Adrenal gland (tissue), 12 donors: Measurements from ENCODE around the gene PIGA. TPM values are rescaled to one million over a fixed set of nuclear protein-coding genes. Genes with fewer than 3 reads are reported as not detected.

Source experiments
- DNase-seq, 7 donors: peaks; one replicate each; pipeline ENCODE4 v3.0.0-alpha.2; 2019 to 2020
- H3K27ac ChIP-seq, 5 donors: fragments of 200-600 bp; sonication (generic) in 4 of 5; 1 replicate in 3 of 5; 2 replicates in 2 of 5; pipeline versions ENCODE4 v1.5.1 to v1.8.0; 2016 to 2020; ENCODE audit warnings: mild to moderate bottlenecking in 1 of 5
- H3K27me3 ChIP-seq: fragments of 200-600 bp; 2 replicates; pipeline ENCODE4 v1.8.0; 2021
- H3K36me3 ChIP-seq, 2 donors: fragments of 200-600 bp; replicated peaks in 1 of 2; 1 replicate in 1 of 2; 2 replicates in 1 of 2; pipeline versions ENCODE4 v1.5.1 to v1.8.0; 2018 to 2022
- H3K4me1 ChIP-seq, 2 donors: fragments of 200-600 bp; replicated peaks in 1 of 2; 1 replicate in 1 of 2; 2 replicates in 1 of 2; pipeline versions ENCODE4 v1.5.1 to v1.8.0; 2018 to 2021
- H3K4me3 ChIP-seq, 4 donors: fragments of 200-600 bp; sonication (generic) in 3 of 4; one replicate each; pipeline ENCODE4 v1.5.1; 2016 to 2018
- H3K9me3 ChIP-seq, 3 donors: fragments of 200-600 bp; sonication (generic) in 1 of 3; replicated peaks in 1 of 3; 1 replicate in 2 of 3; 2 replicates in 1 of 3; pipeline versions ENCODE4 v1.5.1 to v1.8.0; 2016 to 2021
- POLR2A ChIP-seq, 2 donors: fragments of 450-650 bp; IDR thresholded peaks; one replicate each; pipeline ENCODE4 v1.6.1; 2017; ENCODE audit warnings: antibody characterized with exemption in 2 of 2, mild to moderate bottlenecking in 2 of 2, moderate library complexity in 1 of 2
- WGBS, 4 donors: extraction: QIAGEN DNeasy Blood & Tissue Kit in 2 of 4; methylation state at CpG; one replicate each; pipeline versions ENCODE4 v1.1.5 to v1.1.7; 2013 to 2017; 5-methylcytosine and 5-hydroxymethylcytosine counted together
- intact Hi-C, 2 donors: fragments of 100-400 bp; cut with DNase I; formaldehyde crosslinking; loops; one replicate each; pipeline versions ENCODE4 v1.14.1 to v1.15.0; 2022 to 2023
- polyA plus RNA-seq, 3 donors: library from polyadenylated mRNA; stranded (reverse); fragments of 200-250 nt in 2 of 3; fragments of 350-450 nt in 1 of 3; fragmentation: Illumina TruSeq in 1 of 3; extraction: RNeasy Lipid Tissue Mini Kit (QIAGEN cat#74804) in 1 of 3; gene quantifications; one replicate each; pipeline ENCODE4 v1.2.3, GENCODE V29; 2013 to 2014
- total RNA-seq, 9 donors: library from RNA; depleted of rRNA in 4 of 9; stranded (reverse); fragments of >200 nt in 4 of 9; fragments of 120-200 nt in 1 of 9; fragmentation: NEBNext Ultra II Directional in 1 of 9; extraction: Animal tissue kit (Norgen Biotek cat#: 25700) in 1 of 9; gene quantifications; one replicate each; pipeline versions ENCODE4 v1.1.0 to v1.2.4, GENCODE V29; 2013 to 2023
- TF ChIP-seq, protein P1 (sequence below), 6 experiments: fragments of 450-650 bp in 4 of 6; fragments of 200-600 bp in 2 of 6; sonication (generic) in 1 of 6; IDR thresholded peaks; 1 replicate in 5 of 6; 2 replicates in 1 of 6; pipeline versions ENCODE4 v1.5.1 to v1.8.0; 2016 to 2021; ENCODE audit warnings: antibody characterized with exemption in 6 of 6, mild to moderate bottlenecking in 2 of 6, moderate library complexity in 1 of 6
- donor health status: healthy with polysubstance abuse.
- donor health status: Bipolar disorder and iron deficiency.
- donor health status: DM: yes; HTN: yes; CAD: no.
- donor health status: DM: no; HTN: no; CAD: no.
- donor health status: DM: no; HTN: no; CAD: no.
- donor health status: DM: yes; HTN: yes; CAD: no.

Gene PIGA
- total and polyA plus RNA-seq, 12 donors, result 1.1 to 8.8 (median 5.5) TPM

DNA sequence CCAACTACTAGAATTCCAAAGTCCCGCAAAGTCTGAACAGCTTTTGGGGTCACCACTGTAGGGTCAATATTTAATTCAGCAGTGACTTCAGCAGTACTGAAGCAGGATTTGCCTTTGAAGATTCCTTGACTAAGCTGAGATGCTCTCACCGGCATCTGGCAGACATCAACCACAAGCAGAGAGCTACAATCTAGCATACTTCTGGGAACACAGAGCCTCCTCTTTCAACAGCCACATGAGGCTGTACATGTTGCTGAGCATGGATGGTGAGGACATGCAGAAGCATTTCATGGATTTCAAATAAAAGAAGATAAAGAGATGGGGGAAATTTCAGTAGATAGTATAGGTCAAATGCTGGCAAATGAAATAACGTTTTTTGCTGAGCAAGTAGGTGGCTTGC is 13.3 kb downstream of the PIGA start:
- DNase-seq, result no peak
- Histone ChIP-seq H3K27ac (no peak overlapping the region), H3K4me1 (no peaks in the 10 kb centered on the region), H3K36me3 (no peaks in the 10 kb centered on the region), H3K9me3 (no peaks in the 10 kb centered on the region), H3K4me3 (no peak overlapping the region), H3K27me3 (peaks cover 3% of the 10 kb centered on the region)
- 69 to 93% (median 84%) methylated on average over 2 to 3 of the region's 3 CpGs for WGBS, 4 donors
- no peak for TF ChIP-seq POLR2A (IDR thresholded peaks at IDR 0.05)
- TF ChIP-seq, protein P1, sequence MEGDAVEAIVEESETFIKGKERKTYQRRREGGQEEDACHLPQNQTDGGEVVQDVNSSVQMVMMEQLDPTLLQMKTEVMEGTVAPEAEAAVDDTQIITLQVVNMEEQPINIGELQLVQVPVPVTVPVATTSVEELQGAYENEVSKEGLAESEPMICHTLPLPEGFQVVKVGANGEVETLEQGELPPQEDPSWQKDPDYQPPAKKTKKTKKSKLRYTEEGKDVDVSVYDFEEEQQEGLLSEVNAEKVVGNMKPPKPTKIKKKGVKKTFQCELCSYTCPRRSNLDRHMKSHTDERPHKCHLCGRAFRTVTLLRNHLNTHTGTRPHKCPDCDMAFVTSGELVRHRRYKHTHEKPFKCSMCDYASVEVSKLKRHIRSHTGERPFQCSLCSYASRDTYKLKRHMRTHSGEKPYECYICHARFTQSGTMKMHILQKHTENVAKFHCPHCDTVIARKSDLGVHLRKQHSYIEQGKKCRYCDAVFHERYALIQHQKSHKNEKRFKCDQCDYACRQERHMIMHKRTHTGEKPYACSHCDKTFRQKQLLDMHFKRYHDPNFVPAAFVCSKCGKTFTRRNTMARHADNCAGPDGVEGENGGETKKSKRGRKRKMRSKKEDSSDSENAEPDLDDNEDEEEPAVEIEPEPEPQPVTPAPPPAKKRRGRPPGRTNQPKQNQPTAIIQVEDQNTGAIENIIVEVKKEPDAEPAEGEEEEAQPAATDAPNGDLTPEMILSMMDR (IDR thresholded peaks at IDR 0.05), result no peak
- intact Hi-C loops, result no loop called here

DNA sequence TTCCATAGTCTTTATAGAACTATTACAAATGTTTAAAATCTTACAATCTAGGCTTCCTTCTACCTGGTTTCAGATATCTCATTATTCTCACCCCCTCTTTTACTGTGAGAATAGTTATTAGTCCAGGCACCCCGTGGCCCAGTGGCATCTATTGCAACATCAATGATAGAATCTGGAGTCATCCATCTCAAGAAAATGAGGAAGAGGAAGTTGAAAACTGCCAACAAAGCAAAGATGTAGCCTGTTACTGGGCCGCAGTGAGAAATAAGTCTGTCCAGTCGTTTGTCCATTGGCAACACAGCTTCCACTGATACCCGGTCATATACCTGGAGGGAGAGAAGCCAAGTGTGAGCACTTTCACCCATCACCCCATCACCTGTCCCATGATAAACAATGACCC is 13.9 kb downstream of the PIGA start:
- H3K27me3 ChIP-seq, result peaks cover 3% of the 10 kb centered on the region
- peak in 1 of 7 donors; percentile 24 for DNase-seq
- 55 to 80% (median 66%) methylated on average over 4 of the region's 4 CpGs for WGBS, 4 donors
- H3K27ac ChIP-seq, result no peak overlapping the region
- intact Hi-C loops, result no loop called here
- no peak for TF ChIP-seq POLR2A (IDR thresholded peaks at IDR 0.05)
- TF ChIP-seq, protein P1 (IDR thresholded peaks at IDR 0.05), result no peak
- no peaks in the 10 kb centered on the region for H3K36me3 ChIP-seq
- H3K9me3 ChIP-seq, result no peaks in the 10 kb centered on the region
- no peak overlapping the region for H3K4me3 ChIP-seq
- no peaks in the 10 kb centered on the region for H3K4me1 ChIP-seq

DNA sequence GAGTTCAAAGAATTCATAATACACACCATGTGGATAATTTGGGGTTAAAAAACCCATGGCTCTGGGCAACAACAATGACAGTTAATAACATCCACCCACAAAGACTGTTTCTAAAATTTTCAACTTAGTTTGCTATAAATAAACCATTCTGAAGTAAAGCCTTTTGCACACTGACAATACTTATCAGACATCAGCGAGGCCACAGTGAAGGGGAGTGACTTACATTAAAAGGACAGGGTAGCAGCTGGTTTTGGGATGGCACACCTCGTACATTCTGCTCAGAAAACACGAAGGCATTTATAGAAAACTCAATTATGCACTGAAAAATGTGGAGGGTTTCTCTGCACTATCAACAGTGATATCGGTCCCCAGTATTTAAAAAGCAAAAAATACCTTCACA is 15.0 kb downstream of the PIGA start:
- Histone ChIP-seq H3K27me3 (peaks cover 3% of the 10 kb centered on the region), H3K9me3 (no peaks in the 10 kb centered on the region), H3K4me1 (no peaks in the 10 kb centered on the region), H3K4me3 (no peak overlapping the region), H3K27ac (no peak overlapping the region), H3K36me3 (no peaks in the 10 kb centered on the region)
- DNase-seq, result no peak
- intact Hi-C loops, result no loop called here
- TF ChIP-seq POLR2A (IDR thresholded peaks at IDR 0.05), result no peak
- TF ChIP-seq, protein P1 (IDR thresholded peaks at IDR 0.05), result no peak
- WGBS, 4 donors, result 53 to 74% (median 66%) methylated on average over 4 of the region's 4 CpGs

DNA sequence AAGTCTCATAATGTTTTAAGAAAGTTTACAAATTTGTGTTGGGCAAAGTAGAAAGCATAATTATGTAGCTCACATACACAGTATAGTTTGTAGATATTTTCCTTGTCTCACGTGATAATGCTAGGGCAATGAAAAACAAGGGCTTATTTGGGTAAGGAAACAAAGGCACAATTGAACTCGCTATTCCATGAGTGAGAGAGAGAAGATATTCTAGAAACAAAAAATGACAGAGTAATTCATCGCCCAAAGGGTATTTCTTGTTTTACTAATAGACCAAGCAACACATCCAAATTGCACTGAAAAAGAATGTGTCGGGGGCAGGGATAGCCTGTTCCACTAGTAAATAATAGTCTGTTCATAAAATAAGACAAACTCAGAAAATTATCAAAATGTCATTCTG is 16.2 kb downstream of the PIGA start:
- no peak overlapping the region for H3K4me3 ChIP-seq
- H3K36me3 ChIP-seq, result no peaks in the 10 kb centered on the region
- intact Hi-C loops, result no loop called here
- WGBS, 4 donors, result 77 to 99% (median 93%) methylated on average over 4 of the region's 4 CpGs
- DNase-seq, result no peak
- no peaks in the 10 kb centered on the region for H3K9me3 ChIP-seq
- peaks cover 3% of the 10 kb centered on the region for H3K27me3 ChIP-seq
- no peak overlapping the region for H3K27ac ChIP-seq
- no peaks in the 10 kb centered on the region for H3K4me1 ChIP-seq
- TF ChIP-seq, protein P1 (IDR thresholded peaks at IDR 0.05), result no peak
- no peak for TF ChIP-seq POLR2A (IDR thresholded peaks at IDR 0.05)
